ENCODE measurements around the gene BUB3. TPM values are rescaled to one million over a fixed set of nuclear protein-coding genes. Genes with fewer than 3 reads are reported as not detected.

BUB3 gene, protein sequence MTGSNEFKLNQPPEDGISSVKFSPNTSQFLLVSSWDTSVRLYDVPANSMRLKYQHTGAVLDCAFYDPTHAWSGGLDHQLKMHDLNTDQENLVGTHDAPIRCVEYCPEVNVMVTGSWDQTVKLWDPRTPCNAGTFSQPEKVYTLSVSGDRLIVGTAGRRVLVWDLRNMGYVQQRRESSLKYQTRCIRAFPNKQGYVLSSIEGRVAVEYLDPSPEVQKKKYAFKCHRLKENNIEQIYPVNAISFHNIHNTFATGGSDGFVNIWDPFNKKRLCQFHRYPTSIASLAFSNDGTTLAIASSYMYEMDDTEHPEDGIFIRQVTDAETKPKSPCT
- polyA plus RNA-seq (2012; ENCODE audit: low read depth, missing spikeins), result 181 TPM

DNA sequence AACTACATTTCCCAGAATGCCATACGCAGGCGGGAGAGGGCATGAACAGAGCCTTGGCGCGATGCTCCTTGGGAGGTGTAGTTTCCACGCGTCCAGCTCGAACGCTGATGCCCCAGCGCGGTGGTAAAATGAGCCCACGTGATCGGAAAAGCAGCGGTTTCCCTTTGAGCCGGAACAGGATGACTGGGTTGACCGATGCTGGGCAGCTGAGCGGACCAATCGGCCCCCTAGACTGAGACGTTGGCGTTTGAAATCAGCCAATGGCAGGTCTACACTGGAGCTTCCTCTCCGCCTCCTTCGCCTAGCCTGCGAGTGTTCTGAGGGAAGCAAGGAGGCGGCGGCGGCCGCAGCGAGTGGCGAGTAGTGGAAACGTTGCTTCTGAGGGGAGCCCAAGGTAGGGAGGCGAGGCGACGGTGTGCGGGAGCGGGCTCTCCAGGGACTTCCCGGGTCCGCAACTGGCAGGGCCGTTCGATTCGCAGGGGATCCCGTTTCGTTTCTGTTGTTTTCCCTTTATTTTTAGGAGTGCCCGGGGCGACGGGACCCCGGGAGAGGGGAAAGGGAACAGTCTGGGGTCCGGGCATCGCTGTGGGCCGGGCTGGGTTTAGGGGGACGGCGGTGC, at the start of gene BUB3:
BUB3 (plus strand) TSS at position 311 of the 619 bp plus-strand sequence. CDS start 516 bp downstream, outside the sequence.
- peak; percentile 88 for DNase-seq (ENCODE audit: insufficient read length, low spot score)
- FAIRE-seq, result peak; percentile 99
- TF ChIP-seq POLR2A (IDR thresholded peaks at IDR 0.05; ENCODE audit: low read depth, low read length) (peak; percentile 98), SPI1 (IDR thresholded peaks at IDR 0.05; ENCODE audit: low read depth, low read length) (peak; percentile 40; the same call in 1 of the 2 replicates), POLR2AphosphoS5 (IDR thresholded peaks at IDR 0.05; ENCODE audit: low read depth, low read length) (peak; percentile 98), TAF1 (IDR thresholded peaks at IDR 0.05; ENCODE audit: low read depth, low read length) (peak; percentile 90), PAX5 (IDR thresholded peaks at IDR 0.05; ENCODE audit: insufficient read depth, low read length, severe bottlenecking) (no peak), POU2F2 (IDR thresholded peaks at IDR 0.05; ENCODE audit: low read depth, low read length) (peak; percentile 89)

DNA sequence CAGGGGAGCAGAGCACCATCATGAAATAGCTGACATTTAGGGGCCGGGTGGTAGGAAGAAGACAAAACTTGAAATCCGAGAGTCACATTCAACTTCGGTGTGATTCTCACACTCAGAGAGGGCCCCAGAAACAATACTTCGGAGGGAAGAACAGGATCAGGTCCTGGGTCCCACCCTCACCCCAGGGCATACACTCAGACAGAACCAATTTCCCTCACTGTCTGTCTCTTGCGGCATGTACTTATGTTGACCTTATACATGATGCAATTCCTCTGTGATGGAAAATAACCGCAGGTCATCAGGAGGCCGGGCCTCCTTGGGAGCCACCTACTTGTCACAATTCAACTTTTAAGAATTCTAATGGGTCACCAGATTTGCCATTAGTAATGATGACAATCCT, 44.7 kb upstream of the BUB3 start:
- TF ChIP-seq POLR2AphosphoS5 (IDR thresholded peaks at IDR 0.05; ENCODE audit: low read depth, low read length) (no peak), POU2F2 (IDR thresholded peaks at IDR 0.05; ENCODE audit: low read depth, low read length) (no peak), POLR2A (IDR thresholded peaks at IDR 0.05; ENCODE audit: low read depth, low read length) (no peak), TAF1 (IDR thresholded peaks at IDR 0.05; ENCODE audit: low read depth, low read length) (no peak), PAX5 (IDR thresholded peaks at IDR 0.05; ENCODE audit: insufficient read depth, low read length, severe bottlenecking) (no peak), SPI1 (IDR thresholded peaks at IDR 0.05; ENCODE audit: low read depth, low read length) (no peak)
- DNase-seq (ENCODE audit: insufficient read length, low spot score) (no peak), FAIRE-seq (no peak)

DNA sequence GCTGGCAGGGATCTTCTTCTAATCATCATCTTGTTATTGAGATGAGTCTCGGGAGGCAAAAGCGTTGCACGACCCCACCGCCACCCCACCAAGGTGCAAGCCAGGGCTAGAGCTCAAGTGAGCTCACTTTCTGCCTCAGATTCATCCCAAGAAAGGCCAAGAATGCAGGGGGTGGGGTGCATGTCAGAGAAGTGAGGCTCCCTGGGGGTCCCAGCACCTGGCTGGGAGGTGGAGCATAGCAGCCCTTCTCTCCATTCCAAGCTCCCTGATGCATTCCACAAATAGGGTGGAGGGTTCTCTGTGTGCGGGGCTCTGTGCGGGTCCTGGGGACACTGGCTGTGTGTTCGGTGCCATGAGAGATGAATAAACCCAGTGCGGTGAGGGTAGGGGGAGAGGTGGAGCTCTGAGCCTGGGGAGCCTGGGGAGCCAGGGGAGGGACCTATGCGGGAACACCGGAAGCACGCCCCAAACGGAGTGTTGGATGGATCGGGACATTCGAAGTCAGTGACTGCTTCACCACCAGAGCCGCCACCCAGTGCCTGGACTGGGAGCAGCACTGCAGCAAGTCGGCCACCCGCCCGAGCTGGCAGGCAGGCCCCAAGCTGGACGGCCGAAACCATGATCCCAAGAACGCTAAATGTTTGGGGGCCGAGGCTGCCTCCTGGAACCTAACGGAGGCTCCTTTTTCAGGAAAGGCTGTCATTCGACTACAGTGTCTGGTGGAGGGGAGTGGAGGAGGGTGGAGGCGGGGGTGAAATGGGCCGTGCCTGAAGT, 36.4 kb upstream of the BUB3 start:
- no peak for DNase-seq (ENCODE audit: insufficient read length, low spot score)
- TF ChIP-seq SPI1 (IDR thresholded peaks at IDR 0.05; ENCODE audit: low read depth, low read length) (no peak), POLR2AphosphoS5 (IDR thresholded peaks at IDR 0.05; ENCODE audit: low read depth, low read length) (no peak), TAF1 (IDR thresholded peaks at IDR 0.05; ENCODE audit: low read depth, low read length) (no peak), PAX5 (IDR thresholded peaks at IDR 0.05; ENCODE audit: insufficient read depth, low read length, severe bottlenecking) (no peak), POLR2A (IDR thresholded peaks at IDR 0.05; ENCODE audit: low read depth, low read length) (no peak), POU2F2 (IDR thresholded peaks at IDR 0.05; ENCODE audit: low read depth, low read length) (no peak)
- FAIRE-seq, result no peak

DNA sequence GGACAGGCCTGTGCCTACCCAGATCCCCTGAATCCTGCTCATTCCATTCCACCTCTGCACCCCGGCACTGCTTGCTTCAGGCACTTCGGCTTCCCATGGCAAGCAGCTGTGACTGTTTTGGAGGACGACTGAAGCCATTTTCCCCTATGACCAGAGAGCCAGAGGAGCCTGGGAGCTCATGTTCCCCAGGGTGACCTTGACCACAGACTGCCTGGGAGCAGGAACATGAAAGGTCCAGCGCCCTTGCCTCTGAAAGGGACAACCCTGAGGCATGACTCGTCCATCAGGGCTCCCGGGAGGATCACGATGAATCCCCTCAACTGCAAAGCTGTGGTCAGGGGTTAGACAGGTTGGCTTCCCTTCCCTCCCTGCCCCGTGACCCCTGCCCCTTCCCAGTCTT, 35.1 kb upstream of the BUB3 start:
- TF ChIP-seq POLR2AphosphoS5 (IDR thresholded peaks at IDR 0.05; ENCODE audit: low read depth, low read length) (no peak), PAX5 (IDR thresholded peaks at IDR 0.05; ENCODE audit: insufficient read depth, low read length, severe bottlenecking) (no peak), SPI1 (IDR thresholded peaks at IDR 0.05; ENCODE audit: low read depth, low read length) (no peak), POU2F2 (IDR thresholded peaks at IDR 0.05; ENCODE audit: low read depth, low read length) (no peak), POLR2A (IDR thresholded peaks at IDR 0.05; ENCODE audit: low read depth, low read length) (no peak), TAF1 (IDR thresholded peaks at IDR 0.05; ENCODE audit: low read depth, low read length) (no peak)
- no peak for FAIRE-seq

DNA sequence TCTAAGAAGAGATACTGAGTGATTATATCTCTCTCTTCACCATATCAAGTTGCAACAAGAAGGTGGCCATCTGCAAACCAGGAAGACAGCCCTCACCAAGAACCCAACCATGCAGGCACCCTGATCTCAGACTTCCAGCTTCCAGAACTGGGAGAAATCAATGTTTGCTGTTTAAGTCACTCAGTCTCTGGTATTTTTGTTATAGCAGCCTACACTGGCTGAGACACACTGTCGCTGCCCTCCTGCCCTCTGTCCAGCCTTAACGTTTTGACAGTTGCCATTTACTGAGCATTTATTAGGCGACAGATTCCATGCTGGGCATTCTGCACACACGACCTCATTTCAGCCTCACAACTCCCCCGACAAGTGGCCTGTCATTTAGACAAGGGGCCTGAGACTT, 28.0 kb upstream of the BUB3 start:
- FAIRE-seq (no peak), DNase-seq (ENCODE audit: insufficient read length, low spot score) (no peak)
- no peak for TF ChIP-seq SPI1 (IDR thresholded peaks at IDR 0.05; ENCODE audit: low read depth, low read length)
- no peak for TF ChIP-seq POLR2AphosphoS5 (IDR thresholded peaks at IDR 0.05; ENCODE audit: low read depth, low read length)
- TF ChIP-seq POLR2A (IDR thresholded peaks at IDR 0.05; ENCODE audit: low read depth, low read length), result no peak

More for the DNA sequence above, 35.1 kb upstream of the BUB3 start:
- no peak for DNase-seq (ENCODE audit: insufficient read length, low spot score)

DNA sequence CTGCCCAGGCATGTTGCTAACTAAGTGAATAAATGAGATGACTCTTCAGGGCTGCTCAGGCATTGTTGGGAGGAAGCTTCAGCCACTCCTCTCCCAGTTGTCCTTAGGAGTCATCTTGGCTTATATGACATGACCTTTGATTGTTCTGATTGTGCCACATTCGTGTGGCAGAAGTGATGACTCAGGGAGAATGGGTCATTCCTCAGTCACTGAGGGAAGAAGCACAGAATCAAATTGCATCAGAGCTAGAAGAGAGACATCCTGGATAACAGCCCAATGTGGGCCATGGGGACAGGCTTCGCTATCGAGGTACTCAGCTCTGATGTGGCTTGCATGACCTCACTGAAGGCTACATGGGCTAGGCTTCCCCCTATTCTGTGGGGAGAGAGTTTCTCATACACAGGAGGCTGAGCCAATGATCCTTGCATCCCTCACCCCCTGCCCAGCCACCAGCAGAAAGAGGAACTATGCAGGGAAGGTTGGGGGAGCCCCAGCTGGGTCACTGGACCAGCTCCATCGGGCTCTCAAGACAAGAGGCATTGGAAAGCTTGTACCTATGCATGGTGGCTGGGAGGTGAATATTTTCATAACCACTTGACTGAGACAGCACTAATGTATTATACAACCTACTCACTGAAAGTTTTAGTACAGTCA, 24.5 kb upstream of the BUB3 start:
- DNase-seq (ENCODE audit: insufficient read length, low spot score) (no peak), FAIRE-seq (no peak)
- TF ChIP-seq SPI1 (IDR thresholded peaks at IDR 0.05; ENCODE audit: low read depth, low read length) (no peak), POLR2AphosphoS5 (IDR thresholded peaks at IDR 0.05; ENCODE audit: low read depth, low read length) (no peak), POU2F2 (IDR thresholded peaks at IDR 0.05; ENCODE audit: low read depth, low read length) (no peak), POLR2A (IDR thresholded peaks at IDR 0.05; ENCODE audit: low read depth, low read length) (no peak), PAX5 (IDR thresholded peaks at IDR 0.05; ENCODE audit: insufficient read depth, low read length, severe bottlenecking) (no peak), TAF1 (IDR thresholded peaks at IDR 0.05; ENCODE audit: low read depth, low read length) (no peak)

DNA sequence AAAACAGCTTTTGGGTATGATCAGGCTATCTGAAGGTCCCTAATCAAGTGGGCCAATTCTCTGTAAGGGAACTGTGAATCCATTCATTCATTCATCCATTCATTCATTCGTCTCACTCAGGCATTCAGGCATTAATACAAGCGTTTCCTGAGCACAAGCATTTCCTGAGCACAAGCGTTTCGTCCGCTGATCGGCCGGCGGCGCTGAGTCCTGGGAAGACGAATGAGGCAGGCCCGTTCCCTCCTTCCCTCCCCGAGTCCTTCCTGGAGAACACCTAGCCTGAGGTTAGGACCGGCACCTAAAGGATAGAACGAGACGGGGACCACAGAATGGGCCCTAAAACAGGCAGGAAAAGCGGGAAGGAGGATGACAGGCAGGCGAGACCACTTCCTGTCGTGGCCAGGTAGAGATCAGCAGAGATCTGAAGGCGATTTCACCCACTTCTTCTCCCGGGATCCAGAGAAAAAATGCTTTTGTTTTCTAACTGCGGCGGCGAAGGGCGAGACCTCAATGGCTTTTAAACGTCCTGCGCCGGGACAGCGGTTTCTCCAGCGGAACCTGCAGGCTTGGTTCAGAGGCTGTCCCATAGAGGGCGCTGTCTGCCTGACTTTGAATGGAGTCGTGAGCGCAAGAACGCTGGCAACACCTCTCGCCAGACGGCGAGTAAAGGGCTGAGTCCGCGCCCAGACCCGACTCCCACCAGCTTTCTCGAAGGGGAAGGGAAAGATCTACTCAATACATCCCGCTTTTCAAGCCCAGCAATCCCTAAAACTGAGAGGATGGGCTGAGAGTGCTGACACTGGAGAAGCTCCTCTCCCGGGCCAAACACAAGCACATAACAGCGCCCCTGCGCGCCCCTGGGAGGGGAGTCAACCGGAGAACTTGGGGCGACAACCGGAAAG, 21.4 kb upstream of the BUB3 start:
- DNase-seq (ENCODE audit: insufficient read length, low spot score) (peak; percentile 69), FAIRE-seq (peak; percentile 96)
- TF ChIP-seq PAX5 (IDR thresholded peaks at IDR 0.05; ENCODE audit: insufficient read depth, low read length, severe bottlenecking) (no peak), TAF1 (IDR thresholded peaks at IDR 0.05; ENCODE audit: low read depth, low read length) (no peak), POU2F2 (IDR thresholded peaks at IDR 0.05; ENCODE audit: low read depth, low read length) (peak; percentile 65; the same call in 1 of the 2 replicates), POLR2AphosphoS5 (IDR thresholded peaks at IDR 0.05; ENCODE audit: low read depth, low read length) (no peak), SPI1 (IDR thresholded peaks at IDR 0.05; ENCODE audit: low read depth, low read length) (no peak; the same call in 1 of the 2 replicates), POLR2A (IDR thresholded peaks at IDR 0.05; ENCODE audit: low read depth, low read length) (0 out of 2 replicates have a peak, but pooled peaks have one; percentile 32)
